Loucy (cell line): Measurements from ENCODE around the gene PIEZO1.

Experiments
- H2AFZ ChIP-seq: fragments of 200-600 bp; sonication (generic); 2 replicates; pipeline ENCODE4 v1.6.0; 2016; ENCODE audit warnings: antibody characterized with exemption, mild to moderate bottlenecking, low read length, moderate library complexity
- H3F3A ChIP-seq: fragments of 200-600 bp; 2 replicates; pipeline ENCODE4 v1.6.0; 2016; ENCODE audit warnings: antibody characterized with exemption, low read depth, mild to moderate bottlenecking
- H3K27me3 ChIP-seq: fragments of 200-600 bp; sonication (generic); 2 replicates; pipeline ENCODE4 v1.6.1; 2014; ENCODE audit warnings: low read length, mild to moderate bottlenecking; ENCODE audit not compliant: insufficient read depth, poor library complexity, severe bottlenecking
- H3K36me3 ChIP-seq: fragments of 200-600 bp; sonication (generic); 2 replicates; pipeline ENCODE4 v1.6.1; 2016; ENCODE audit warnings: low read length; ENCODE audit not compliant: insufficient read depth
- H3K4me1 ChIP-seq: fragments of 200-600 bp; sonication (generic); 2 replicates; pipeline ENCODE4 v1.5.1; 2014; ENCODE audit warnings: low read length, mild to moderate bottlenecking; ENCODE audit not compliant: insufficient read depth, poor library complexity, severe bottlenecking
- H3K4me2 ChIP-seq: fragments of 200-600 bp; sonication (generic); 2 replicates; pipeline ENCODE4 v1.6.0; 2014; ENCODE audit warnings: antibody characterized with exemption, low read length, low read depth, mild to moderate bottlenecking; ENCODE audit not compliant: poor library complexity, severe bottlenecking
- H3K4me3 ChIP-seq: fragments of 200-600 bp; sonication (generic); 2 replicates; pipeline ENCODE4 v1.5.1; 2014; ENCODE audit warnings: low read length, mild to moderate bottlenecking, mixed read lengths; ENCODE audit not compliant: poor library complexity, severe bottlenecking
- H3K79me2 ChIP-seq: fragments of 200-600 bp; sonication (generic); 2 replicates; pipeline ENCODE4 v1.6.1; 2014; ENCODE audit warnings: low read length; ENCODE audit not compliant: insufficient read depth
- H3K9ac ChIP-seq: fragments of 200-600 bp; sonication (generic); 2 replicates; pipeline ENCODE4 v1.6.0; 2014; ENCODE audit warnings: mild to moderate bottlenecking, low read depth, low read length, moderate library complexity; ENCODE audit not compliant: poor library complexity, severe bottlenecking
- H3K9me2 ChIP-seq: fragments of 200-600 bp; sonication (generic); replicated peaks from 2 replicates; pipeline ENCODE4 v1.6.1; 2016; ENCODE audit warnings: low read depth, low read length, mixed read lengths
- H3K9me3 ChIP-seq: fragments of 200-600 bp; sonication (generic); 2 replicates; pipeline ENCODE4 v1.6.1; 2014; ENCODE audit warnings: mild to moderate bottlenecking, antibody characterized with exemption, low read length, low read depth; ENCODE audit not compliant: insufficient read depth
- H4K20me1 ChIP-seq: fragments of 200-600 bp; sonication (generic); 2 replicates; pipeline ENCODE4 v1.6.0; 2014; ENCODE audit warnings: antibody characterized with exemption, low read length, mild to moderate bottlenecking; ENCODE audit not compliant: insufficient read depth, poor library complexity, severe bottlenecking
- EZH2phosphoT487 ChIP-seq: fragments of 200-600 bp; IDR thresholded peaks from 2 replicates; pipeline ENCODE4 v1.6.1; 2018; ENCODE audit warnings: antibody characterized with exemption, mild to moderate bottlenecking, moderate library complexity, borderline replicate concordance
- TF ChIP-seq, protein P1 (sequence below): fragments of 200-600 bp; sonication (generic); conservative IDR thresholded peaks from 2 replicates; pipeline ENCODE4 v1.5.1; 2014; ENCODE audit warnings: mild to moderate bottlenecking, antibody characterized with exemption, low read length

PIEZO1 gene

DNA sequence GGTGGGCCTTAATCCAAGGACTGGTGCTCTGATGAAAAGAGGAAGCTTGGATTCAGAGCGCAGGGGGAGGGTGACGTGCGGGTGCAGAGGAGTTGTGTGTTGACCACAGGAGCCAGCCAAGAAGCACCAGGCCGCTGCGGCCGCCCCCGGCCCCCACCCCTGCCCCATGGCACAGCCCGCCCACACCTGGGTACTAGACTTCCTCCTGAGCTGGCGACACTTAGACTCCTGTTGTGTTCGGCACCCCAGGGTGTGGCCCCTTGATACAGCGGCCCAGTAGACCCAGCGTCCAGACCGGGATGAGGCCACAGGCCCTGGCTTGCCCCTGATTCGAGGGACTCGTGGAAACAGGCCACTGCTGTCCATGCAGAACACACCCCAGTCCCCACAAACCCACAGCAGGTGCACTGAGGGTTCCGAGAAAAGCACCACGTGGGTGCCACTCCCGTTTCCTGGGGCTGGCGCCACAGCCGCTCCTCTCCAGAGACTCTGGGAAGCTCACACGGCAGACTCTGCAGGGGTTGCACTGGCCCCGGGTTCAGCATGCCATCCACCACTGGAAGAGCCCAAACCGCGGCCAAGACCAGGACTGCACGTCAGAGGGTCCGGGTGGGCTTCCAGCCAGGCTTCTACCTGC lies 93.0 kb downstream of the PIEZO1 start:
- TF ChIP-seq, protein P1, sequence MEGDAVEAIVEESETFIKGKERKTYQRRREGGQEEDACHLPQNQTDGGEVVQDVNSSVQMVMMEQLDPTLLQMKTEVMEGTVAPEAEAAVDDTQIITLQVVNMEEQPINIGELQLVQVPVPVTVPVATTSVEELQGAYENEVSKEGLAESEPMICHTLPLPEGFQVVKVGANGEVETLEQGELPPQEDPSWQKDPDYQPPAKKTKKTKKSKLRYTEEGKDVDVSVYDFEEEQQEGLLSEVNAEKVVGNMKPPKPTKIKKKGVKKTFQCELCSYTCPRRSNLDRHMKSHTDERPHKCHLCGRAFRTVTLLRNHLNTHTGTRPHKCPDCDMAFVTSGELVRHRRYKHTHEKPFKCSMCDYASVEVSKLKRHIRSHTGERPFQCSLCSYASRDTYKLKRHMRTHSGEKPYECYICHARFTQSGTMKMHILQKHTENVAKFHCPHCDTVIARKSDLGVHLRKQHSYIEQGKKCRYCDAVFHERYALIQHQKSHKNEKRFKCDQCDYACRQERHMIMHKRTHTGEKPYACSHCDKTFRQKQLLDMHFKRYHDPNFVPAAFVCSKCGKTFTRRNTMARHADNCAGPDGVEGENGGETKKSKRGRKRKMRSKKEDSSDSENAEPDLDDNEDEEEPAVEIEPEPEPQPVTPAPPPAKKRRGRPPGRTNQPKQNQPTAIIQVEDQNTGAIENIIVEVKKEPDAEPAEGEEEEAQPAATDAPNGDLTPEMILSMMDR, result no peak
- no peak for TF ChIP-seq EZH2phosphoT487
- Histone ChIP-seq H3K4me1 (no peaks in the 10 kb centered on the region), H3K27me3 (no peaks in the 10 kb centered on the region), H3K4me3 (no peak overlapping the region), H3K79me2 (no peaks in the 10 kb centered on the region), H3K9ac (no peak overlapping the region), H3K4me2 (no peak overlapping the region), H3K36me3 (no peaks in the 10 kb centered on the region), H3F3A (no peaks in the 10 kb centered on the region), H4K20me1 (no peaks in the 10 kb centered on the region), H2AFZ (no peak overlapping the region), H3K9me2 (no peaks in the 10 kb centered on the region), H3K9me3 (no peaks in the 10 kb centered on the region)

DNA sequence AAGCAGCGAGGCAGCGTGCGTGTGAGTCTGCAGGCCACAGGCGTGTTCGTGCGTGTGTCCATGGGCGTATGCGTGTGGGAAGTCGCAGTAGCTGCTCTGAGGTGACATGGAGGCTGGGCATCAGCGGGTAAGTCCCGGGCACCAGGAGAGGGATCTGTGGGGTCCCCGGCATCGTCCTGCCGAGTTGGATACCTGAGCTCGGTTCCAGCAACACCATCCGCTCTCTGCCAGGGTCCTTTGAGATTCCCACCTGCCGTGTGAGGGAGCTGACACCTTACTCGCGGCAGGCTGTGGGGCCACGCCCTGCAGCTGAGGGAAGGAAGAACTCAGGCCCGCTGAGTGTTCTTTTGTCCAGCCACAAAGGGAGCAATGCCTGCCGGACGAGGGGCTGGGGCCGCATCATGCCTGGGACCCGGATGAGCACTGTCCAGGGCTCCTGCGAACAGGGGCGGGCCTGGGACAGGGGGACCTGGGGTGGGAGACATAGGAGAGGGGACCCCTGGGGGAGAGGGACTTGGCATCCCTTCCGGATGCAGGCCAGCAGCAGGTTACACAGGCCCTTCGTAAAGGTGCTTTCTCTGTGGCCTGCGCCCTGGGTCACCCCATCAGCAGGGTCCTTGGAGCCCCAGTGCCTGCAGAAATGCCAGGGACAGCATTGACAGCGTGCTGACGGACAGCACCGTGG lies 93.7 kb downstream of the PIEZO1 start:
- H3K4me1 ChIP-seq, result no peaks in the 10 kb centered on the region
- H3K9me2 ChIP-seq, result no peaks in the 10 kb centered on the region
- H3K9me3 ChIP-seq, result no peaks in the 10 kb centered on the region
- no peak overlapping the region for H3K4me2 ChIP-seq
- no peak for TF ChIP-seq EZH2phosphoT487
- TF ChIP-seq, protein P1, result no peak
- H3K79me2 ChIP-seq, result no peaks in the 10 kb centered on the region
- no peaks in the 10 kb centered on the region for H4K20me1 ChIP-seq
- H3F3A ChIP-seq, result no peaks in the 10 kb centered on the region
- no peak overlapping the region for H2AFZ ChIP-seq
- no peaks in the 10 kb centered on the region for H3K27me3 ChIP-seq
- H3K36me3 ChIP-seq, result no peaks in the 10 kb centered on the region
- no peak overlapping the region for H3K9ac ChIP-seq
- H3K4me3 ChIP-seq, result no peak overlapping the region

DNA sequence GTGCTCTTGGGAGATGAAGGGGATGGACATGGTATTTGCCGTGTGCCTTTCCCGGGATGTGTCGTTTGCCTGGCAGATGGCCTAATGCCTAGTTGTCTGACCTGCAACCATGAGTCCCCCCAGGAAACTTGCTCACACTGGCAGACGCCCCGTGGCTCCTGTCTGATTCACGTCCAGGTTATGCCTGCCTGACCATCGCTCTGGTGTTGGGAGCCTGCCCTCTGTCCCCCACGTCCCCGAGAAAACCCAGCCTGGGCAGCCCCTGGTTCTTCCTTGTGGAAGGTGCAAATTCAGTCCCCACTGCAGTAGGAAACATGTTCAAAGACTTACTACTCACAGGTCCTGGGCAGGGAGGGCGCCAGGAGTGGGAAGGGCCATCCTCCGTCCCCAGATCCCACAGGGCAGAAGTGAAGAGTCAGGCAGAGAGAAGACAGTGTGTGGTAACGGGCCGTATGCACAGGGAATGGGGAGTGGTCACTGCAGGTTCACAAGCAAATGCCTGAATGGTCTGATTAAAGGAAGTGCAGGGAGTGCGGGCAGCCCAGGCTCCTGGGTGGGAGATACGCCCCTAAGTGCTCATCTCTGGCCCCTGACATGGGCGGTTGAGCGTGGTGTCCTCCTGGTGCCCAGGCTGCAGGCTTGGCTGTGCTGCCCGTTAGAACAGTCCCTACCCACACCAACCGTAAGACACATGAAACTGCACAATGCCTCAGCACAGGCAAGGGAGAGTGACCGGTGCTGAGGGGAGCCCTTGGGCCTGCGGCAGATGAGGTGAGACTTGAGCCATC lies 94.5 kb downstream of the PIEZO1 start:
- no peaks in the 10 kb centered on the region for H3K9me2 ChIP-seq
- no peak for TF ChIP-seq EZH2phosphoT487
- TF ChIP-seq, protein P1, result no peak
- H3K4me3 ChIP-seq, result no peak overlapping the region
- no peaks in the 10 kb centered on the region for H4K20me1 ChIP-seq
- no peaks in the 10 kb centered on the region for H3F3A ChIP-seq
- no peaks in the 10 kb centered on the region for H3K27me3 ChIP-seq
- no peak overlapping the region for H2AFZ ChIP-seq
- no peaks in the 10 kb centered on the region for H3K9me3 ChIP-seq
- no peaks in the 10 kb centered on the region for H3K79me2 ChIP-seq
- no peaks in the 10 kb centered on the region for H3K36me3 ChIP-seq
- H3K4me1 ChIP-seq, result peaks cover 3% of the 10 kb centered on the region
- H3K4me2 ChIP-seq, result no peak overlapping the region
- no peak overlapping the region for H3K9ac ChIP-seq
